Kidney capillary endothelial cell (primary cell): ENCODE measurements around the gene GNAQ.
A peak's percentile ranks its signal among the peaks of the same experiment; 100 is the strongest.
"Not testable (repeated sequence)": the region's sequence is repeated elsewhere in the genome, so short reads cannot be mapped to it uniquely, and the experiment has no call there.

Experiments
- DNase-seq: peaks from one replicate; pipeline ENCODE4 v3.0.0-alpha.2; 2018; ENCODE audit warnings: low spot score

GNAQ gene

DNA sequence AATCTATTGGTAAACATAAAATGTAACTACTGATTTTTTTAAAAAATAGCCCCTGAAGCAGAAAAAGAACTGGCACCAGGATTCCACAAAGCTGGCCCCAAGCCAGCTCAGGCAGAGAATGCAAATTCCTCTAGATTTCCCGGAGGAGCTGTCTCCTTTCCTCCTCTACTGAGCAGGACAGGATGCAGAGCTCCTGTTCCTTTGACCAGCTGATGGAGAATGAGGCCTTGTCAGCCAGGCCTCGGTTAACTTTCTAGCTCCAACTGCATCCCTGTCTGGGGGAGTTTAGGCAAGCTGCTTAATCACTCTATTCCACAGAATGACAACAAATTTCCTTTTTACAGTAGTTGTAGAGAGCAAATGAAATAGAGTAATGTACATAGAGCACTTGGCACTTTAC, 155.5 kb downstream of the GNAQ start:
- DNase-seq: peak; percentile 54

GRCh38 chr9:77872863-77873262, 158.7 kb downstream of the GNAQ start:
- DNase-seq: no peak

- no peak for DNase-seq
Measured at GRCh38 chr9:77872177-77872576, 159.4 kb downstream of the GNAQ start.

DNA sequence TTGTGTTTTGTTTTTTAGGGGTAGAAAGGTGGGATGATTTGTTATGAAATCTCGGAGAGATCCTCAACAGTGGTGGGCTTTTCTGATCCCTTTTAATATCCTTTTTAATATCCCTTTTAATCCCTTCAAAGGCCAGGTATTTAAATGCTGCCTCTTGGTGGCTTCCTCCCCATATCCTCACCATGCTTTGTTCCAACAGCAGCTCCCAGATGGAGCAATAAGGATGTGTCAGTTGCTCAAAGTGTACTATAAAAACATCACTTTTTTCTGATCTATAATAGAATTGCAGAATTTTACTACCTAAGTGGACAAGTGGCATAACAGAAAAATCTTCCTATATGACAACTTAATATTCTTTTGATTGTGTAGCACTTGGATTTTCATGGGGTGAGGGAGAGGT, 160.1 kb downstream of the GNAQ start:
- no peak for DNase-seq

- no peak for DNase-seq
Measured at GRCh38 chr9:77866878-77867277, 164.7 kb downstream of the GNAQ start.

DNA sequence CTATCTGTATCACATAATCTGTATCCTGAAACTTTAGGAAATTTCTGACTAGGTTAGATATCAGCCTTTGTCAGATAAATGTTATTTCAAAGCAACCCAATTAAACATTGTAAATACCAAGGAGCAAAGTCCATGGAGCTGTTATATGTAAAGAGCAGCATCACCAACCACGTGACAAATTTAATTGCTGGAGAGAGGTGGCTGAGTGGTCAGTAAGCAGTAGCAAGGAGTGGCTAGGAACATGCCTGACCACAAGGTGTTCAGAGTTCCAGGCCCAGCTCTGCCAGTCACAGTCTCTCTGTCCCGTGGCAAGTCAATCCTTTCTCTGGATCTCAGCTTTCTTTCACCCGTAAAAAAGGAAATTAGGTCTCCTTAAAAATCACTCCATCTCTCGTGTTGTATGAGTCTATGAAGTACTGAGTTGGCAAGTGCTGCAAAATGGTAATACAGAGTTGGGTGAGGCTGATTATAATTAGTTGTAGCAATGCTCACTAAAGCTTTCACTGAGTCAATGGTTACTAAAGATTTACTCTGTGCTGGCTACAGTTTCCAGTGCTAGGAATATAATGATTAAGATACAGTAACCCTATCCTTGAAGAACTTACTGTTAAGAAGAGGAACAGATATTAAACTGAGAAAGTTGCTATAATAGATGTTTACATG, 166.1 kb downstream of the GNAQ start:
- no peak for DNase-seq

- DNase-seq: no peak
Measured at GRCh38 chr9:77864211-77864889, 167.3 kb downstream of the GNAQ start.

DNA sequence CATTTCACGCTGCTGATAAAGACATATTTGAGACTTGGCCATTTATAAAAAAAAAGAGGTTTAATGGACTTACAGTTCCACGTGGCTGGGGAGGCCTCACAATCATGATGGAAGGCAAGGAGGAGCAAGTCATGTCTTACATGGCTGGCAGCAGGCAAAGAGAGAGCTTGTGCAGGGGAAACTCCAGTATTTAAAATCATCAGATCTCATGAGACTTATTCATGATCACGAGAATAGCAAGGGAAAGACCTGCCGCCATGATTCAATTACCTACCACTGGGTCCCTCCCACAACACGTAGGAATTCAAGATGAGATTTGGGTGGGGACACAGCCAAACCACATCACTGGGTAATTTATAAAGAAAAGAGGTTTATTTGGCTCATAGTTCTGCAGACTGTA, 168.0 kb downstream of the GNAQ start:
- not testable (repeated sequence) for DNase-seq

DNA sequence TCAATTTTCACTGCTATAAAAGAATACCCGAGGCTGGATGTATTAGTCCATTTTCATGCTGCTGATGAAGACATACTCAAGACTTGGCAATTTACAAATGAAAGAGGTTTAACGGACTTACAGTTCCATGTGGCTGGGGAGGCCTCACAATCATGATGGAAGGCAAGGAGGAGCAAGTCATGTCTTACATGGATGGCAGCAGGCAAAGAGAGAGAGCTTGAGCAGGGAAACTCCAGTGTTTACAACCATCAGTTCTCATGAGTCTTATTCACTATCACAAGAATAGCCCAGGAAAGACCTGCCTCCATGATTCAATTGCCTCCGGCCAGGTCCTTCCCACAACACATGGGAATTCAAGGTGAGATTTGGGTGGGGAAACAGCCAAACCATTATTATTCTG, 170.7 kb downstream of the GNAQ start:
- DNase-seq: not testable (repeated sequence)

DNA sequence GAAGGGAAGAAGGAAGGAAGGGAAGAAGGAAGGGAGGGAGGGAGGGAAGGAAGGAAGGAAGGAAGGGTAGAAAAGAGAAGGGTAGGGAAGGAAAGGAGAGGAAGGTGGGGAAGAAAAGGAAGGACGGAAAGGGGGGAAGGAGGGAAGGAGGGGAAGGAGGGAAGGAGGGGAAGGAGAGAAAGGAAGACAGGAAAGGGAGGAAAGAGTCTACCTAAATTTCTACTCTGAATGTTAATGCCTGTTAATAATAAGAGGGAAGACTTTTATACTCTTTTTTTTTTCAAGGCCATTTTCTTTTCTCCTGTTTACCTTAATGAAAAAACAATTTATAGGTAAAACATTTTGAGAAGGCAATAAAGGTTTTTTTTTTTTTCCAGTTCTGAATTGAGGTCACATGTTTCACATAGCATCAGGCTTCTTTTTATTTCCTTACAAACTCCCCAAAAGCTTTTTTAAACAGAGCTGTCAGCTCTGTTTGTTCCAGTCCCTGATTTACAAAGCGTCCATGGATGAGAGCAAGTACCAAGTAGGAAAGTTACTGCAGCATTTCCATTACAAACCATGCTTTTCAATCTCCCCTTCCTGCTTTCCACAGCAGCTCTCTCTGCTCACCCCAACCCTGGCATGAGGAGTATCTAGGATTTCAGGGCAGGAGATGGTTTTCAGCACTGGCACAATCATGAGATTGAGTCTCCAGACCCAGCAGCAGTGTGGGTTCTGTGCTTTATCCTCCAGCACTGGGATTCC, 173.9 kb downstream of the GNAQ start:
- DNase-seq: no peak

- DNase-seq: peak; percentile 57
Measured at GRCh38 chr9:77856615-77857014, 175.0 kb downstream of the GNAQ start.

DNA sequence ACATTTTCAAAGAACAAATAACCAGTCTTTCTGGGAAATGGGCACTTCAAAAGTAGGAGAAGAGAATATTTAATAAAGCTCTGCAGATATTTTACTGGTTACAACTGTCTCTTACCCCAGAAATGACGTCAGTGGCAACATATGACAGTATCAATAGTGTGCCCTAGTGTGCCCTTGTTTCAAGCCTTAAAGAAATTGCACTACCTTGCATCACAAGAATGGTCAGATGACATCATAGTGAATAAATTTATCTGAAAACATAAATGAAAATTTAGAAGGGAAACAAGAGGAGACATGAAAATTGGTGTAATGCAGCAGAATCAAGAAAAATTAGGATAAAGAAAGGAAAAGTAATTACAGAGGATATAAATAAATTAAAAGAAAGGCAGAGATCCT, 176.7 kb downstream of the GNAQ start:
- no peak for DNase-seq

DNA sequence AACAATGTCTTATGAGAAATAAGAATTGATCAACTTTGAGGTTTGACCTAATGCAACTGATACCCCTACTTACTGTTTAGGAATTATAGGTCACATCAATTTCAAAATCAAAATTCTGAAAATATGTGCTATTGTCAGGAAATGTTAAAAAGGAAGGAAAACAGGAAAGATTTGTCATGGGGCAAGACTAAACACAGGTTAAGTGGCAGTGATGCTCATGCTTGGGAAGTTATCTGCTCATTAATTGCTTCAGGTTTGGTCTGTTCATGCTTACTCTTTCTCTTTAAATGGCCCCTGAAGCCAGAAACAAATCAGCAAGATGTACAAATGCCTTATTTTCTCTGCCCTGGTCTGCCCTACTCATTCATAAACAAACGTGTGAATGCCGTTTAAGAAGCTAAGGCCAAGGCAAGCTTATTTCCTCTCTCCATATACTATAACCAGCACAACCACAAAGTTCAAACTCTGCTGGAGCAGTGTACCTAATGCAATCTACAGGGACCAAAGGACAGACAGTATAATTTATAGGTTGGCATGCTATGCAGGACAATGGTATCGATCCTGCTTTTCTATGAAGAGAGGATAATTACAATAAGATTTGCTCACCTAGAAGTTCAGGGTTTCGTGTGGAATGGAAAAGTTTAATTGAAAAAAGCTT, 177.2 kb downstream of the GNAQ start:
- no peak for DNase-seq

DNA sequence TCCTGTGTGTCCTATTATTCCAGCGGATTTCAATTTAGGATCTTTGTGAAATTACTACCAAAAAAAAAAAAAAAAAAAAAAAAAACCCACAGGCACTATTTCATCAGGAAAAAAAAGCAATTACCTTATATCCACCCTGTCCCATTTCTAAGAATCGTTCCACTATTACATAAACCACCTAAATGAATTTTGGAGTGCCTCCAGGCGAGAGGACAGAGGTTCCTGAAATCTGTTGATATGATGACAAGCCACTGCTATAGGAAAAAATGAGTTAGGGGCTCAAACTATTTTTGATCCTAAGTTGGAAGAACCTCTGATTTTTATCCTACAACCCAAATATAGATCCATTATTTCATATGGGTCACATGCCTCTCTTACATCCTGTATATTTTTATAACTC, 177.9 kb downstream of the GNAQ start:
- DNase-seq: no peak

- no peak for DNase-seq
Measured at GRCh38 chr9:77851882-77852595, 179.6 kb downstream of the GNAQ start.

DNA sequence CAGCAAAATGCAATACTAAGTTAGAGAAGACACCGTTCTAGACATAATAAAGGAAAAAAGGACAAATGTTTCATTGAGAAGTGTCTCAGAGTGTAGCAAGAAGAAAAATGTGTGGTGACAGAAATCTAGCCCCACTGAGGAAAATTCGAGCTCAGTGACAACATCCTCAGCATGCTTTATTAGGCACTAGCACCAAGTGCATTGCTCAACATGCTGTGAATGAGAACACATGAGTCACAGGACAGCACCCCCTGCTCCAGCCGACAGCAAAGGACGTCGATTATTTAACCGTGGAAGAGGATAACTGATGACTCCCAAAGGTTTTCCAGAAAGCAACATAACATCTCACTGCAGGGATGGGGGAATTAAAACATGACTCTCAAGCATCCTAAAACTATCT, 182.7 kb downstream of the GNAQ start:
- peak; percentile 51 for DNase-seq

GRCh38 chr9:77848404-77848803, 183.2 kb downstream of the GNAQ start:
- no peak for DNase-seq

DNA sequence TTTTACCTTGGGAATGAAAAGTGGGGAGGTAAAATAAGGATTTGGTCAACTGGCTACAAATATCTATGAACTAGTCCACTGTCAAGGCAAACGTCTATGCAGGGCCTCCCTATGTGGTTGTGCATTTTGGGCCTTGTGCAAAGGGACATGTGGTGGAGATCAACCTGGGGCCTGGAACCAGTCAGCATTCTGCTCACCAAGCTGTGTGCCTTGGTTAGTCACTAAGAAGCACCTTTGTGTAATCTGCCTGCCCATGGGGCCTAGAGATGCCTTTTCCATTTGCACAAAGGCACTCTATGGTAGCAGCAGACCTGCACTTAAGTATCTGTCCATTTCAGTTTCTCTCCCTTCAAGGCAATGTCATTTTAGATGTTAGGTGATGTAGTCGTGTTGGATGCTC, 184.0 kb downstream of the GNAQ start:
- no peak for DNase-seq

DNA sequence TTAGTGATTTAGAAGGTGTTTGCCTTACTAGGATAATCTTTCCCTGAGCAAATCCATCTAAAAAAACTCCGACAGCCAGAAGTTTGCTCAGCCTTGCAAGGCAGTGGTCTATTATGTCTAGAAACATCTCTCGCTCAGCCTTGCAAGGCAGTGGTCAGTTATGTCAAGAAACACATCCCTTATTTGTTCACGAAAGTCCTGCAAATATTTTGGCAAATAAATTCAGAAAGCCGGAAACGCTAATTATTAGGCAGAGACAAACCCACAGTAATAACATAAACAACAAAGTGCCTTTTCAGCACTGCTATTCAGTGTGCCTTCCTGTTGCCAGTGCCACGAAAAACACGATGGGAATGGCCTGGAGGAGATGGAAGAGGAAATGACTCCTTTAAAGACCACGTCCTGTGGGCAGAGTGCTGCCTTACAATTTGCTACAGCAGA, 184.5 kb downstream of the GNAQ start:
- DNase-seq: peak; percentile 84

DNA sequence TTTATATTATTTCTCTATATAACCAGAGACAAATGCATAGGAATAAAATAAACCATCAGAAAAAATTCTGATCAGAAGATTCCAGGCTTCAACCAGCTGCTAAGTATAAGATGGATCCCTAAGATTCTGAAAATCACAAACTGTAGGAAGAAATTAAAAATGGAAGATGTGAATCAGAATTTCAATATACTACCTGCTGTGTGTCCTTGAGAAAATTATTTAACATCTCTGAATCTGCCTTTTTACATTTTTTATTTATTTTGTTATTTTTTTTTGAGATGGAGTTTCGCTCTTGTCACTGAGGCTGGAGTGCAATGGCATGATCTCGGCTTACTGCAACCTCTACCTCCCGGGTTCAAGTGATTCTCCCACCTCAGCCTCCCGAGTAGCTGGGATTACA, 187.2 kb downstream of the GNAQ start:
- no peak for DNase-seq

DNA sequence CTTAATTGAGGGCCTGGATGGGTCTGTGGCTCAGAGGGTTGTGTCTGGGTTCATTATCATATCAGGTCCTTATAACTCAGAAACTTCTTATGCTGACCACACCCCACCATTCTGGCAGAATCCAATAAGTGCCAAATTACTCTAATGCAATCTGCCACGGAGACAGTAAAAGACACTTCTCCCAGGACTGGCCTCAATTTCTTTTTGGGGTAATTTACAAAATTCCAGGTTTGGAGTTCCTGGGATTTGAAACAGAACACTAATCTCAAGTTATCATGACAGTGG, 187.8 kb downstream of the GNAQ start:
- no peak for DNase-seq
